BE2C (cell line): ENCODE data around the gene OR6X1. TPM values are rescaled to one million over a fixed set of nuclear protein-coding genes. Genes with fewer than 3 reads are reported as not detected.

Source experiments
- DNase-seq: peaks from one replicate; pipeline ENCODE4 v3.0.0-alpha.2; 2020
- H3K27me3 ChIP-seq: fragments of 250-450 bp; sonication (Bioruptor Pico); 2 replicates; pipeline ENCODE4 v1.5.1; 2020; ENCODE audit warnings: mild to moderate bottlenecking
- H3K36me3 ChIP-seq: fragments of 250-450 bp; sonication (Bioruptor Pico); 2 replicates; pipeline ENCODE4 v1.5.1; 2020; ENCODE audit warnings: mild to moderate bottlenecking
- H3K4me1 ChIP-seq: fragments of 250-450 bp; sonication (Bioruptor Pico); 2 replicates; pipeline ENCODE4 v1.5.1; 2020
- H3K4me3 ChIP-seq: 2 replicates; pipeline ENCODE4 v1.5.1; 2011; ENCODE audit warnings: low read depth, low read length
- H3K9me3 ChIP-seq: fragments of 250-450 bp; sonication (Bioruptor Pico); 2 replicates; pipeline ENCODE4 v1.5.1; 2020
- polyA plus RNA-seq: library from polyadenylated mRNA; unstranded; fragments of >200 nt; gene quantifications from one replicate; pipeline ENCODE4 v1.2.1, GENCODE V29; 2012; ENCODE audit warnings: low read depth, missing spikeins; ENCODE audit not compliant: insufficient read length, insufficient read depth
- TF ChIP-seq, protein P1 (sequence below): IDR thresholded peaks from 2 replicates; pipeline ENCODE4 v1.5.1; 2012; ENCODE audit warnings: mild to moderate bottlenecking, low read depth, low read length

Gene OR6X1, protein sequence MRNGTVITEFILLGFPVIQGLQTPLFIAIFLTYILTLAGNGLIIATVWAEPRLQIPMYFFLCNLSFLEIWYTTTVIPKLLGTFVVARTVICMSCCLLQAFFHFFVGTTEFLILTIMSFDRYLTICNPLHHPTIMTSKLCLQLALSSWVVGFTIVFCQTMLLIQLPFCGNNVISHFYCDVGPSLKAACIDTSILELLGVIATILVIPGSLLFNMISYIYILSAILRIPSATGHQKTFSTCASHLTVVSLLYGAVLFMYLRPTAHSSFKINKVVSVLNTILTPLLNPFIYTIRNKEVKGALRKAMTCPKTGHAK
- not detected for polyA plus RNA-seq

- H3K9me3 ChIP-seq: no peaks in the 10 kb centered on the region
- DNase-seq: no peak
- H3K36me3 ChIP-seq: no peaks in the 10 kb centered on the region
- H3K27me3 ChIP-seq: peaks cover 57% of the 10 kb centered on the region
- TF ChIP-seq, protein P1, sequence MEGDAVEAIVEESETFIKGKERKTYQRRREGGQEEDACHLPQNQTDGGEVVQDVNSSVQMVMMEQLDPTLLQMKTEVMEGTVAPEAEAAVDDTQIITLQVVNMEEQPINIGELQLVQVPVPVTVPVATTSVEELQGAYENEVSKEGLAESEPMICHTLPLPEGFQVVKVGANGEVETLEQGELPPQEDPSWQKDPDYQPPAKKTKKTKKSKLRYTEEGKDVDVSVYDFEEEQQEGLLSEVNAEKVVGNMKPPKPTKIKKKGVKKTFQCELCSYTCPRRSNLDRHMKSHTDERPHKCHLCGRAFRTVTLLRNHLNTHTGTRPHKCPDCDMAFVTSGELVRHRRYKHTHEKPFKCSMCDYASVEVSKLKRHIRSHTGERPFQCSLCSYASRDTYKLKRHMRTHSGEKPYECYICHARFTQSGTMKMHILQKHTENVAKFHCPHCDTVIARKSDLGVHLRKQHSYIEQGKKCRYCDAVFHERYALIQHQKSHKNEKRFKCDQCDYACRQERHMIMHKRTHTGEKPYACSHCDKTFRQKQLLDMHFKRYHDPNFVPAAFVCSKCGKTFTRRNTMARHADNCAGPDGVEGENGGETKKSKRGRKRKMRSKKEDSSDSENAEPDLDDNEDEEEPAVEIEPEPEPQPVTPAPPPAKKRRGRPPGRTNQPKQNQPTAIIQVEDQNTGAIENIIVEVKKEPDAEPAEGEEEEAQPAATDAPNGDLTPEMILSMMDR: no peak
- no peak within 1 kb of the TSS for H3K4me3 ChIP-seq
- no peaks in the 10 kb centered on the region for H3K4me1 ChIP-seq
Measured at GRCh38 chr11:123754101-123754568, at the start of gene OR6X1. Gene OR6X1, minus strand, starts transcription at chr11:123754518. Its CDS starts 0 bp downstream, at chr11:123754518.

DNA sequence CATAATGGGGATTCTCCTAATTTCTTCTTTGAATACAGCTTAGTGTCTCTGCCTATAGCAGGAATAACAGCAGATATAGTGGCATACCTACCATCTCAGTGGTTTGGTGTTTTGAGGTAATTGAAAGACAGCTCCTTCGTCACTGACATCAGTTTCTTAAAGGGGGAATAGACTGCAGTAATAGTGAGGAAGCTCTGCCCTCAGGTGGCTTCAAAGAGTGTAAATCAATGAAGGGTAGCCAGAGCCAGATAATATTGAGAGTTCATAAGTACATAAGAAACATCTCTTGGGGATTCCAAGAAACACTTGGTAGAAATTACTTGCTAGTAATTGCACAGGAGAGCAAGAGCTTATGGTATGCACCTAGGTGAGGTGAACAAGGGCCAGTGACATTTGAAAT is 47.4 kb upstream of the OR6X1 start:
- H3K4me1 ChIP-seq: no peaks in the 10 kb centered on the region
- DNase-seq: no peak
- TF ChIP-seq, protein P1: no peak
- H3K9me3 ChIP-seq: no peaks in the 10 kb centered on the region
- no peaks in the 10 kb centered on the region; the same call in 1 of the 2 replicates for H3K27me3 ChIP-seq
- H3K36me3 ChIP-seq: no peaks in the 10 kb centered on the region
- no peak overlapping the region for H3K4me3 ChIP-seq

- no peak overlapping the region for H3K4me3 ChIP-seq
- no peaks in the 10 kb centered on the region; the same call in 1 of the 2 replicates for H3K27me3 ChIP-seq
- TF ChIP-seq, protein P1: no peak
- DNase-seq: no peak
- no peaks in the 10 kb centered on the region for H3K9me3 ChIP-seq
- no peaks in the 10 kb centered on the region for H3K36me3 ChIP-seq
- no peaks in the 10 kb centered on the region for H3K4me1 ChIP-seq
Measured at GRCh38 chr11:123800036-123800435, 45.7 kb upstream of the OR6X1 start.

GRCh38 chr11:123799438-123799837 is 45.1 kb upstream of the OR6X1 start:
- Histone ChIP-seq H3K4me3 (no peak overlapping the region), H3K9me3 (no peaks in the 10 kb centered on the region), H3K4me1 (no peaks in the 10 kb centered on the region), H3K36me3 (no peaks in the 10 kb centered on the region), H3K27me3 (no peaks in the 10 kb centered on the region; the same call in 1 of the 2 replicates)
- no peak for DNase-seq
- TF ChIP-seq, protein P1: no peak

DNA sequence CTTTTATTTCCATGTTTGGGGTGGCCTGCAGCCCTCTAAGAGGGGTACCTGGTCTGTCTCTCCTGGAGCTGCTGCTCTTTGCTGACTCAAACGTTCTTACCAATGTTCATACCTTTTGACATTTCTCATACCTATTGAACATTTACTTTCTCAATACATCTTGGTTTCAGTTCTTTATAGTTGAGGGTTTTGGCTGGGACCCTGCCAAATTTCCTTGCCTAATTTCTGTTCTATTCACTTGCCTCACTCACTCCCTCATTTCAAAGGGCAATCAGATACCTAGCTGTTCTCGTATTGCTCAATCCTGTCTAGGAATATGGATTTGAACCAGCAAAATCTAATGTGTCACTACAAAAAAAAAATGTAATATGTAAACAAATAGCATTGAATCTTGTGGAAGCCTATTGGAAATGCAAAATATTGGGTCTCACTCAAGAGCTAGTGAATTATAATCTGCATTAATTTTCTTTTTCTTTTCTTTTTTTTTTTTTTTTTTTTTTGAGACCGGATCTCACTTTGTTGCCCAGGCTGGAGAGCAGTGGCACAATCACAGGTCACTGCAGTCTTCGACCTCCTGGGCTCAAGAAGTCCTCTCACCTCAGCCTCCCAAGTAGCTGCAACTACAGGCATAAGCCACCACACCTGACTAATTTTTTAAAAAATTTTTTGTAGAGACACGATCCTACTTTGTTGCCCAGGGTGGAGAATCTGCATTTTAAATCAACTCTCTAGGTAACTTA is 44.4 kb upstream of the OR6X1 start:
- Histone ChIP-seq H3K36me3 (no peaks in the 10 kb centered on the region), H3K4me3 (no peak overlapping the region), H3K27me3 (no peaks in the 10 kb centered on the region; the same call in 1 of the 2 replicates), H3K9me3 (no peaks in the 10 kb centered on the region), H3K4me1 (no peaks in the 10 kb centered on the region)
- TF ChIP-seq, protein P1: no peak
- no peak for DNase-seq
